Calu3 (cell line): ENCODE measurements around the gene ZNF280C. TPM values are rescaled to one million over a fixed set of nuclear protein-coding genes. Genes with fewer than 3 reads are reported as not detected.

ENCODE experiments used
- BruUV-seq: library from RNA; stranded (reverse); fragments of 400-500 nt; replicated peaks from 2 replicates; lab custom pipeline; 2021; lab: Mats Ljungman, UMichigan
- CTCF ChIA-PET: fragments of 300-600 bp; sonication (Branson Sonifier 250); formaldehyde crosslinking; loops from one replicate; lab custom pipeline; 2022; ENCODE audit warnings: antibody characterized with exemption; lab: Charles Lee
- DNase-seq: peaks from one replicate; pipeline ENCODE4 v3.0.0; 2022
- H3K27ac Mint-ChIP-seq: one replicate; pipeline ENCODE4 v1.8.0; 2022; ENCODE audit warnings: mixed read lengths; ENCODE audit not compliant: unreplicated experiment
- H3K27me3 Mint-ChIP-seq: one replicate; pipeline ENCODE4 v1.8.0; 2022; ENCODE audit warnings: mixed read lengths; ENCODE audit not compliant: unreplicated experiment
- H3K36me3 Mint-ChIP-seq: one replicate; pipeline ENCODE4 v1.8.0; 2022; ENCODE audit warnings: mild to moderate bottlenecking, moderate library complexity, mixed read lengths; ENCODE audit not compliant: insufficient read depth, unreplicated experiment
- H3K4me1 Mint-ChIP-seq: one replicate; pipeline ENCODE4 v1.8.0; 2022; ENCODE audit warnings: mild to moderate bottlenecking, low read depth, mixed read lengths; ENCODE audit not compliant: unreplicated experiment
- H3K4me3 Mint-ChIP-seq: one replicate; pipeline ENCODE4 v1.8.0; 2022; ENCODE audit warnings: mild to moderate bottlenecking, low read depth, moderate library complexity, mixed read lengths; ENCODE audit not compliant: unreplicated experiment
- H3K9me3 Mint-ChIP-seq: one replicate; pipeline ENCODE4 v1.8.0; 2022; ENCODE audit warnings: low read depth, mixed read lengths; ENCODE audit not compliant: unreplicated experiment
- CTCF ChIP-seq: fragments of 200-600 bp; IDR thresholded peaks from one replicate; pipeline ENCODE4 v1.8.0; 2022; ENCODE audit warnings: antibody characterized with exemption; ENCODE audit not compliant: unreplicated experiment
- intact Hi-C: fragments of 100-400 bp; cut with micrococcal nuclease; formaldehyde crosslinking; loops from one replicate; pipeline ENCODE4 v1.10.0; 2022; ENCODE audit not compliant: unreplicated experiment
- total RNA-seq: library from RNA; stranded (reverse); gene quantifications from 2 replicates; pipeline ENCODE4 v1.2.3, GENCODE V29; 2022

ZNF280C gene
- total RNA-seq, 1 experiment from 2014 or later = 8.8 TPM

- Mint-ChIP-seq H3K9me3 (no peaks in the 10 kb centered on the region), H3K27ac (no peak overlapping the region), H3K36me3 (no peaks in the 10 kb centered on the region), H3K4me3 (no peak overlapping the region), H3K27me3 (no peaks in the 10 kb centered on the region), H3K4me1 (no peaks in the 10 kb centered on the region)
- intact Hi-C loops = no loop called here
- no TSS peak for BruUV-seq
- CTCF ChIA-PET = no interaction called here
- DNase-seq = no peak
- TF ChIP-seq CTCF = no peak
Observed at GRCh38 chrX:130155564-130155963, 113.1 kb downstream of the ZNF280C start.

Other genes with a start within 250 kb of the ZNF280C start
- gene ELF4, start 158.4 kb downstream of the ZNF280C start, total RNA-seq = 21.0 and 24.2 TPM in 2 replicates
- gene AIFM1, start 103.1 kb downstream of the ZNF280C start, total RNA-seq = 50.3 and 52.7 TPM in 2 replicates
- gene RAB33A, start 96.9 kb downstream of the ZNF280C start, total RNA-seq = not detected in 2 replicates
- 12.1 and 15.4 TPM in 2 replicates for gene SLC25A14, start 71.0 kb upstream of the ZNF280C start, total RNA-seq
- gene GPR119, start 116.8 kb upstream of the ZNF280C start, total RNA-seq = not detected in 2 replicates
- gene RBMX2, start 133.1 kb upstream of the ZNF280C start, total RNA-seq = 31.3 and 33.1 TPM in 2 replicates